Measurements from ENCODE around the gene RPUSD3.

The RPUSD3 gene

DNA sequence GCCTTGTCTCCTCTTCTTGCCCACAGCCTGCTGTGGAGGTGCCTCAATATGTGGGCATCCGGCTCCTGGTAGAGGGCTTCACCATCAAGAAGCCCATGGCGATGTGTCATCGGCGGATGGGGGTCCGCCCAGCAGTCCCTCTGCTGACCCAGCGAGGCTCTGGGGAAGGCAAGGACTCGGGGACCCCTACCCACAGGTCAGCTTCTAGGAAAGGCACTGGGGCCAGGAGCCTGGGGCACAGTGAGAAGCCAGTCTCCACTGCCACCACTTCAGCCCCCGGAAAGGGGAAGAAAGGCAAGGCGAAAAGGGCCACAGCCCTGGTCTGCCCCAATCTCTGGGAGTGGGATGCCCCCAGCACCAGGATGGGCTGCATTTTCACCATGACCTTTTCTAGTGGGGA lies 10.7 kb downstream of the RPUSD3 start:
- no peak for DNase-seq (ENCODE audit: low spot score)

DNA sequence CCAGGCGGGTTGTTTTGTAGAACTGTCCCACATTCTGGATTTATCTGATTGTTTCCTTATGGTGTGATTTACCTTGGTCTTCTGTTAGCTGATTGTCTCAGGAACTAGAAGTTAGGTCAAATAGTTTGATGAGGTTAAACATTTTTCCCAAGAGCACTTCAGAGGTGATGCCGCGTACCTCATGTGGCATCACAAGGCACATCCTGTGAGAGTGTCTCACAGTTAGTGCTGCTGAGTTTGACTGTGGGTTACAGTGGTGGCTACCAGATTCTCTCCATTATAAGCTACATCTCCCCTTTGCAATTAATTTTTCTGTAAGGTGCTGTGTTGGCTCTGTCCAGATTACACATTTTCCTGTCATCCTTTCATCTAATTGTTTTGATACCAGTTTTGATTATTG lies 12.6 kb downstream of the RPUSD3 start:
- no peak for DNase-seq (ENCODE audit: low spot score)

DNA sequence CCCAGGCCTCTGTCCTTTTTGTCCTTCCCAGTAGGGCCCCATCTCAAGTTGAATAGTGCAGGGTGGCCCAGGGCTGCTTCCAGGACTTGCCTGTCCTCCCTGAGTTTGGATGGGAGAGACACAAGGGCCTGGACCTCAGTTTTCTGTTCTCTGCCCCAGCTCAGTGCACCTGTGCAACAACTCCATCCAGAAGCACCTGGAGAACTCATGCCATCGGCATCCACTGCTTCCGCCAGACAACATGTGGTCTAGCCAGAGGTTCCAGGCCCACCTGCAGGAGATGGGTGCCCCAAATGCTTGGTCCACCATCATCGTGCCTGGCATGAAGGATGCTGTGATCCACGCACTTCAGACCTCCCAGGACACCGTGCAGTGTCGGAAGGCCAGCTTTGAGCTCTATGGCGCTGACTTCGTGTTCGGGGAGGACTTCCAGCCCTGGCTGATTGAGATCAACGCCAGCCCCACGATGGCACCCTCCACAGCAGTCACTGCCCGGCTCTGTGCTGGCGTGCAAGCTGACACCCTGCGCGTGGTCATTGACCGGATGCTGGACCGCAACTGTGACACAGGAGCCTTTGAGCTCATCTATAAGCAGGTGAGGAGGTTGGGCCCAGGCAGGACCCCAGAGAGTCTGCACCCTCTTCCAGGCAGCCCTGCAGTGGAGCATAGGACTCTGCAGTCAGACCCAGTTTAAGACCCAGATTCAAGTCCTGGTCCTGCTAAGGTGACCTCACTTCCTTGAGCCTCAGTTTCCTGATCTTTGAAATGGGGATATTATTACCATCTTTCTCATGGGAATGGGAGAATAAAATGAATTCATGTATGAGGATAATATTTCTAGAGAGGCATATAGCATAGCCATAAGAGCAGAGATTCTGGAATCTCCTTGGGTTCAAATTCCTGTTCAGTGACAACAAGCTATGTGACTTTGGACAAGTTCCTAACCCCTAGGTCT lies 14.7 kb downstream of the RPUSD3 start:
- no peak for DNase-seq (ENCODE audit: low spot score)

DNA sequence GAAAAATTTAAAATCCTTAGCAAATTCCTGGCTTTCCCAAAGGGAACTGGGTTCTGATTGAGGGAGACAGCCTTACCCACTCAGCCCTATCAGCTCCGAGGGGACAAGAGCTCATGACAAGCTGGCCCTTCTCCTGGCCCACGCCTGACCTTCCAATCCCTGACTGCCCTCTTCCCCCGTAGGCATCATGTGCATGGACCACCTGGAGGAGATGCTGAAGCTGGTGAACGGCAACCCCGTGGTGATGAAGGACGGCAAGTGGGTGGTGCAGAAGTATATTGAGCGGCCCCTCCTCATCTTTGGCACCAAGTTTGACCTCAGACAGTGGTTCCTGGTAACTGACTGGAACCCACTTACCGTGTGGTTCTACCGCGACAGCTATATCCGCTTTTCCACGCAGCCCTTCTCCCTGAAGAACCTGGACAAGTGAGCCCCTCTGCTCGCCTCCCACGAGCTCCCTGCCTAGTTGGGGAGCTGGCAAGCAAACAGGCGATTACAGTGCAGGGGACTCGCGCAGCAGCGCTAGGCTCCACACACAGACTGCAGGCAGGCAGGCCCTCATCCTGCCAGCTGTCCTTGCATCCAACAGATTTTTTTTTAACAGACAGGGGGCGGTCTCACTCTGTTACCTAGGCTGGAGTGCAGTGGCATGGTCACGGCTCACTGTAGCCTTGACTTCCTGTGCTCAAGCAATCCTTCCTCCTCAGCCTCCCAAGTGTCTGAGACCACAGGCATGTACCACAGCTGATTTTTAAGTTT lies 16.8 kb downstream of the RPUSD3 start:
- no peak for DNase-seq (ENCODE audit: low spot score)

DNA sequence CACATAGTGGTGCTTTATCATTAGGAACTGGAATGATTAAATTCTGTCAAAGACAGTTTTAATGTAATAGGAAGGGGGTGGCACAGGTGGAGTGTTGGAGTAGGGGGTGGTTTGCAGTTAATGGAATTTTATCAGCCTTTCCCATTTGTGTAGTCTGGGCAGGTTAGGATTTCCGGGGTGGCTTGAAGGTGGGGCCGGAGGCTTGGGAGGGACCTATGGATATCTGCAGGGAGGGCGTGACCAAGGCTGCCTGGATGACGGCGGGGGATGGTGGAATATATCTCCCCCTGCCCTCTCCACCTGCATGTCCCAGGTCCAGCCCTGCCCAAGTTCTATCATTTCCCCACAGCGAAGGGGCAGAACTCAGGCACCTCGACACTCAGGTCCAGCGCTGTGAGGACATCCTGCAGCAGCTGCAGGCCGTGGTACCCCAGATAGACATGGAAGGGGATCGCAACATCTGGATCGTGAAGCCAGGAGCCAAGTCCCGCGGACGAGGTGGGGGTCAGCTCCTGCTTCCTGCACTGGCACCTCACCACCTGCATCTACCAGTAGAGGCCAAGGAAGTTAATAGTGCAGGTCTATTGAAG lies 18.3 kb downstream of the RPUSD3 start:
- no peak for DNase-seq (ENCODE audit: low spot score)

DNA sequence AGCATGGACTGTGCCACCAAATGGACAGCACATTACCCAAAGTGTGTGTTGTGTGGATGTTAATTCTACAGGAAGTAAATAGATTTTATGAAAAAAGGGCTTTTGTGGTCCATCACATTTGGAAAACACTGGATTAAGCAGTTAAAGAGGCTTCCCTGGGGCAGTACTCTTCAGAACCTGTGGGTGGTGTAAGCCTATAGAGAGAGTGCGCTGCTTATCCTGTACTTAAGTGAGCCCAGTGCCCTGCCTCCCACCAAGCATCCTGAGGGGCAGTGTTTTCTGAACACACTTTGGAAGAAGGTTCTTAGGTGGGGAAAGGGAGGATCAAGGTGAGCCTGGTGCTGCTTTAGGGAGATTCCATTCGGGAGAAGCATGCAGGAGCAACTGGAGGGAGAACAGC lies 22.9 kb downstream of the RPUSD3 start:
- no peak for DNase-seq (ENCODE audit: low spot score)

DNA sequence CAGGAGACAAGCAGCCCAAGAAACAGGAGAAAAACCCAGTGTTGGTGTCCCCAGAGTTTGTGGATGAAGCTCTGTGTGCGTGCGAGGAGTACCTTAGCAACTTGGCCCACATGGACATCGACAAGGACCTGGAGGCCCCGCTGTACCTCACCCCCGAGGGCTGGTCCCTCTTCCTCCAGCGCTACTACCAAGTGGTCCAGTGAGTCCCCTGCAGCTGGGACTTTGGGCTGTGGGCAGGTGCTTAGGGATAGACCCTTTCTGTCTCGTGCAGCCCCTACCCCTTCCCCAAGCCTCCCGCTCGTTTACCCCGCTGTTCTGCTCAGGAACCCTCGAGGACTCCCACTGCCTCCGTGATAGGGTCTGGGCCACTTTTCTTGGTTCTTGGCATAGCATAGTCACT lies 23.3 kb downstream of the RPUSD3 start:
- DNase-seq (ENCODE audit: low spot score) = no peak

DNA sequence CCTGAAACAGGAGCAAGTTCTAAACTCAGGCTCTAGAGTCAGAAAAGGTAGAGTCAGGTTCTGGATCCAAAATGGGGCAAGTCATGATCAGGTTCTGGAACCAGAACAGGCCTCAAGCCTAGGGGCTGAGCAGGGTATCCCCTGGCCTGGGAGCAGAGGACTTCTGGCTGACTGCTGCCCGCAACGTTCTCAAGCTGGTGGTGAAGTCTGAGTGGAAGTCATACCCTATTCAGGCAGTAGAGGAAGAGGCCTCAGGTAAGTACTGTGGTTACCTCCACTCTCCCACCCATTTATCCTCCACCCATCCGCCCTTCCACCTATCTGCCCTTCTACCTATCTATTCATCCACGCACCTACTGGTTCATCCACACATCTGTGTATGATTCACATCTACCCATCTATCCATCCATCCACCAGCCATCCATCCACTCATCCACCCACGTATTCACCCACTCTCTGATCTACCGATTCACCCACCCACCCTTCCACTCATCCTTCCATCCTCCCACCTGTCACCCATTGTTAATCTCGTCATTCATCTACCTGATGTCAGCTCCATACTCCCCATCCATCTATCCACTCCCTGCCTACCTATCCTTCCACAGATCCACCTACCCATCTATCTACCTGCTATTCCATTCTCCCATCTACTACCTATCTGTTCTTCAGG lies 25.0 kb downstream of the RPUSD3 start:
- DNase-seq (ENCODE audit: low spot score) = no peak

DNA sequence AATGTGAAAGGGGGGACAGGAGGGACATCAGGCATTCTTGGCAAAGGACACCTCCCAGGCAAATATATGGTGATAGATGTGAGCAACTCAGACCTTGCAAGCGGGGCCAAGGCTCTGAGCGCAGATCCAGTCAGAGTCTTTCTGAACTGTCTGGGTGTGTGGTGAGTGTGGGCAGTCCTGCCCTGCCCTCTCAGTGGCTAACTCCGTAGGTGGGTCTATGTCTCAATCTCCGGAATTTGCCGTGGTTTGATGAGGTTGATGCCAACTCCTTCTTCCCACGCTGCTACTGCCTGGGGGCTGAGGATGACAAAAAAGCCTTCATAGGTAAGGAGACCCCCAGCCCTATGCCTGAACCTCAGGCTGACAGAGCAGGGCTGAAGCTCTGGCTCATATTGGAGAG lies 26.4 kb downstream of the RPUSD3 start:
- DNase-seq (ENCODE audit: low spot score) = no peak

DNA sequence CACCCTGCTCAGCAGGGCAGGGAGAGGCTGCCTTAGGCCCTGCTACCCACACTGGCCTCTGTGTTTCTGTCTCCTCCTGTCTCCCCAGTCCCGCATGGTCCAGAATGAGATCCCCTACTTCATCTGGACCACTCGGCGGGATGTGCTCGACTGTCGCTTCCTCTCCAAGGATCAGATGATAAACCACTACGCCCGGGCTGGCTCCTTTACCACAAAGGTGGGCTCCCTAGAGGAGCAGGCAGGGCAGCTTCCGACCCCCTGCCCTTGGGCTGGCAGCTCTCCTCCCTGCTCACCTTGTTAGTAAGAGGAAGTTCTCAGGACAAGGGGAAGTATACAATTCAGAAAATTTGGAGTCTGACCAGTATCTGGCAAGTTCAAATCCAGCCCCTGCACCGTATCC lies 27.8 kb downstream of the RPUSD3 start:
- DNase-seq (ENCODE audit: low spot score) = no peak

DNA sequence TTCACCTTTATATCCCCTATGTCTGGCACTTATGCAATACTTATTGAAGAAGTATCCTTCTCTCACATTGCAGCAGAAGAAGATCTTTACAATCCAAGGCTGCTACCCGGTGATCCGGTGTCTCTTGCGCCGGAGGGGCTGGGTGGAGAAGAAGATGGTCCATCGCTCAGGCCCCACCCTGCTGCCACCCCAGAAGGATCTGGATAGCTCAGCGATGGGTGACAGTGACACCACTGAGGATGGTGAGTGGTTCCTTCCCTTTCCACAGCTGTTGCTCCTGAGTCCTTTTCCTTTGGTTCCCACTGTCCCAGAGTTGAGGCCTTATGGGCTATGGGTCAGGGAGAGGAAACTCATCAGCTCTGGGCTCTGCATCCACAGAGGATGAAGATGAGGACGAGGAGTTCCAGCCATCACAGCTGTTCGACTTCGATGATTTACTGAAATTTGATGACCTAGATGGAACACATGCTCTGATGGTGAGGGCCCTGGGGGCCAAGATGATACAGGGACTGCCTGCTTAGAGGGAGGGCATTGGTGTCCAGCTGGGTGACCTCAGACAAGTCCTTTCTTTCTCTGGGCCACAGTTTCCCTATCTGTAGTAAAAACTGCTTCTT lies 30.8 kb downstream of the RPUSD3 start:
- no peak for DNase-seq (ENCODE audit: low spot score)

DNA sequence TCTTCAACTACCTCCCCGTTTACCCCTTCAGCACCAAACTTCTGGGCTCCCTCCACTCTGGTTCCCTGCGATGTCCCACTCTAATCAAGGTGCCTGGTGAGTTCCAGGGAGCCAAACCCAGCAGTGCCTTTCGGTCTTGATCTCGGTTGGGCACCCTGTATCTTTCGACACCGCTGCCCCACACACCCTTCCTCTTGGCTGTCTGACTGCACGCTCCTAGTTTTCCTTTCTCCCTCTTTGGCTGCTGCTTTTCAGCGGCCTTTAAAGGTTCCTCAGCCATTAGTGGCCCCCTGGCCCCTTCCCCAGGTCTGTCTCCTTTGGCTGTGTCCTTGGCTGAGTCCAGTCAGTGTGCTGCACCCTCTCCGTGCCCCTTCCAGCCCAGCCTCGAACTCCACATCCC lies 33.0 kb downstream of the RPUSD3 start:
- DNase-seq (ENCODE audit: low spot score) = no peak

DNA sequence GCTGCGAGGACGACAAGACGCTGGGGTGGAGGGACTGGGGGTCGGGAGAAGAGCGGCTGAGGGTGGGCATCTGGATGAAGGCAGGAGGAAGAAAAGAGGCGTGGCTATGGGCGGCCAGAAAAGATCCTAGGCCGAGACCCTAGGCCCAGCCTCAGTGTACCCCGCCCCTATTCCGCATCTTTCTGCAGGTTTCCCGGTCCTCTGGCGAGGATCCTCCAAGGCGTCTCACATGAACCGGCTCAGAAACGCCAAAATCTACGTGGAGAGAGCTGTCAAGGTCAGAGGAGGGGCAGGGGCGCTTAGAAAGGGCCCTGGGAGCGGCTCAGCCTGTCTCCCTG lies 33.4 kb downstream of the RPUSD3 start:
- no peak for DNase-seq (ENCODE audit: low spot score)

DNA sequence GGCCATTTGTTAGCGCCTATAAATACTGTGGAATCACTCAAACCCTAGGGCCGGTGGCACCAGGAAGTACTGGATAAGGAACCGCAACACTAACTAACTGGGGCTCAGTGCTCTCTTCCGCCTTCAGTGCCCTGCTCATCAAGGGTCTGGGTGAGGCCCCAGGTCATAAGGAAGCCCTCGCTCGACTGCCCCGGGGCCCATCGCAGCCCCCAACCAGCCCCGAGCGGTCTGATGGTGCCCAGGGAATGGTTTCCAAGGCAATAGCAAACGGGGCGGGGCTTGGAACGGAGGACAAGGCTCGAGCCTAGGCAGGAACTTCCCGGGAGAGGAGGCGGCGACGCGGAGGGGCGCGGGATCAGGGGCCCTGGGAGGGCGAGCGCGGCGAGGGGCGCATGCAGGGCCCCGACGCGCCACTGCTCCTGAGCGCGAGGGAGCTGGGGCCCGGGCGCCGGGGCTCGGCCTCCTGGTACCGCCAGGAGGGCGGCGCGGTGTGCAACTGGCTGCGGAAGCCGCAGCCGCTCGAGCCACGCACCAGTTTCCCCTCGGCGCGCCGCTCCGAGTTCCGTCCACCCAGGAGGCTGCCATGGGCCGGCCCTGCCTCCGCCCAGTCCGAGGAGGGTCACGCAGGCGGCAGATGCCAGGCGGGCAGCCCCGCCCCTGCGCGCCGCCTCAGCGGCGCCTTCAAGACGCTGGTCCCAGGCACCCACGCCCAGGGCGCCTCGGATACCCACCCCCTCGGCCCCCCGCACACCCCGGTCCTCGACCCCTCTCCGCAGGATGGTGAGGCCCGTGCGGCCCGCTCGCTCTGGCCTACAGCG lies 34.0 kb downstream of the RPUSD3 start, which contains the start of gene TTLL3:
Gene TTLL3 (plus strand): TSS at position 648 of the 818 bp plus-strand sequence. CDS start 400 bp downstream, outside the sequence.
- peak; percentile 75 for DNase-seq (ENCODE audit: low spot score)

DNA sequence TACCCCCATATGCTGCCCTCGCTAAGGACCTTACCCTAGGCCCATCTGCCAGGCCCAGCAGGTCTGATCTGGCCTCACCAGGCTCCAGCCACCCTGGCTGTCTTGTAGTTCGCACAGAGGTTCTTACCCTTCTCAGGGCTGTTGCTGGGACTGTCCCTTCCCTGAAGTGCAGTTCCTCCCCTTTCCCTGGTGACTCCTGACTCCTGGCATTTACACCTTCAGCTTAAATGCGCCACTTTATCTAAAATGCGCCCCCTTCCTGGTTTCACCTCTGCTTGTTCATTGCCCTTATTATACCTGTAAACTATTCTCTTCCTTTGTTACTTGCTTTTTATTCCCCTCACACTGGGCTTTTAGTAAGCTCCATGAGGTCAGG lies 34.6 kb downstream of the RPUSD3 start:
- no peak for DNase-seq (ENCODE audit: low spot score)

DNA sequence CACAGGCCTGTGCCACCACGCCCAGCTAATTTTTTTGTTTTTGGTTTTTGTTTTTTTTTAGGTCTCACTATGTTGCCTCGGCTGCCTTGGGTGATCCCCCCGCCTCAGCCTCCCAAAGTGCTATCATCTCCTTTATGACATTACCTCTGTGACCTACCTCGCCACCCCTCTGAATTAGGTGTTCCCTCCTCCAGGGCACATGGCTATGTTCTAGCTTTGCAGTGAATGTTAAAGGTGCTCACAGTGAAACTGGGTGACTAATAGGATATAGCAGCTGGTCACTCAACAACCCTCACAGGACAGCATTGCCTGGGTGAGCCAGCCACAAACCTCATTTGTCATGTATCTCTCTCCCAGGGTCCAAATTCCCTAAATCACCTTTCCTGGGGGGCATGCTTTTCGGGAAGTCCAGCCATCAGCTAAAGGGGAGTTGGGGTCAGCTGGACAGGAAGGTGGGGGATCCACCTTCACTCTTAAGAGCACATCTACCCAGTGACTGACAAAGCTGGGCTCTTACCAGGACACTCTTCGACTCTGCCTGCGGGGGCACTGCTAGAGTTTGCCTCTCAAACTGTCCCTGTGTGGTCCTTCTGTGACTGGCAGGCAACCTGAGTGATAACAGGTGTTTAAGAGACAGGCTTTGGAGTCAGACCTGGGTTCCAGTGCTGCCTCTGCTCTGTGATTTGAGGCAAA lies 35.3 kb downstream of the RPUSD3 start:
- no peak for DNase-seq (ENCODE audit: low spot score)

DNA sequence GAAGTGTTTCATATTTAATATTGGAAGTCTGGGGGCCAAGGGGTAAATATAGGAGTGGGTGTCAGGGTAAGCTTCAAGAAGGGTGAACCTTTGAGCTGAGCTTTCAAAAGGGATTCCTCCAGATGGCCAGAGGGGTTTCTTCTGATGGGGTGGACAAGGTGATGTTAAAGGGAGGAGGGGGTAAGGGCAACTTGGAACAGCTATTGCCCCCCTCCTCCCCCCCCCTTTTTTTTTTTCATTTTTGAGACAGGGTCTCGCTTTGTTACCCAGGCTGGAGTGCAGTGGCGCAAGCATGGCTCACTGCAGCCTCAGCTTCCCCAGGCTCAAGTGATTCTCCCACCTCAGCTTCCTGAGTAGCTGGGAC lies 35.8 kb downstream of the RPUSD3 start:
- no peak for DNase-seq (ENCODE audit: low spot score)

DNA sequence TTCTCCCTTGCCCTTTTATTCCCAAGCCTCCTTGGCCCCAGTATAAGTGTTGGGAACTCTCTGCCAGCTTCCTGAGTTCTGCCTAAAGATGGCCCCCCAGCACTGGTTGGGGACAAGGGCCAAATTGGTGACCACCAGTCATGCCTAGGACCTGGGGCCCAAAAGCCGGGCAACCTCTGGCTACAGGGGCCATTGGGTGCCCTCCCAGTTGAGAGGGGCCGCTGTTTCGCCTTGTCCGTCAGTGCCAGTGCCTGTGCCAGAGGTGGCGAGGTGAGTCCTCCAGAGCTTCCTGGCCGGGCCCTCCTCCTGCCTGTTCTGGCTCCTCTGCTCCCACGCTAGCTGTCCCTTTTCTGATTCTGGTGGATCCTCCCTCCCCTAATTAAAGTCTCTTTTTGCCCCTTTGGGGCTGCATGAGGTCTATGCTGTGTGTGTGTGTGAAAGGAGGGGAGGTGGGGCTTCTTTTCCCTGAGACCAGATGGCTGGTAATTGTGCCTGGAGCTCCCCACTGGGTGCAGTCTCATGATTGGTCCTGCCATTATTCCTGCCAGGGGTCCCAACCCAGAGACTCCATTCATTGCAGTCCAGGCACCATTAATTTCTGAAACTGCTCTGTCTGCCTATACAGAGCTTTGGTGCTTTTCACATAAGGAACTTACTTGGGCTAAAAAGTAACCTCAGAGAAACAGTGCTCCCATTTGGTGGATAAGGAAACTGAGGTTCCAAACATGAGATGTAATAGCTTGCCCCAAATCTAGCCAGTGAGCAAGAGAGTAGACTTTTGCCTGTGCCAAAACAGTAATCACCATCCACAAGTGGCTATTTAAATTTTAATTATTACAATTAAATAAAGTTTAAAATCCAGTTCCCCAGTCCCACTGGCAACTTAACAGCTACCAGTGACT lies 36.9 kb downstream of the RPUSD3 start:
- DNase-seq (ENCODE audit: low spot score) = no peak

DNA sequence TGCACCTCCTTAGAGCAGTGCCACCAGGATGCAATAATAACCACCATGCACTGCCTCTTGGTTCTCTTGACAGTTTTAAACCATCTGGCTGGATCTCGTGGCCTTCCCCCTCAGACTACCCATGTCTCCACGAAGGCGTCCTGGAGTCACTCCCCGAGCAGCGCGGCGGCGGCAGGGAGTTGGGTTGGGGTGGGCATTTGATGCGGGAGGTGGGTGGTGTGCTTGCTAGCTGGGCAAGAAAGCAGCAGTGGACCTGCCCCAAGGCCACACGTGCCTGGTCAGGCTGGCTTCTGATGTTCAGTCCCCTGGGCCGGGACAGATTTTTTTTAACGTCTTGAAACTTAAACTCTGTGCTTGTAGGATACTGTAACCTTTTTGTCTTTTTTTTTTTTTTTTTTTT lies 37.7 kb downstream of the RPUSD3 start:
- DNase-seq (ENCODE audit: low spot score) = no peak

Measured in Ammon's horn (tissue), 1 donor.